Activated CD4-positive, alpha-beta memory T cell treated with anti-CD3 and anti-CD28 coated beads for 36 hours (primary cell): ENCODE data around the gene QPRT. TPM values are rescaled to one million over a fixed set of nuclear protein-coding genes. Genes with fewer than 3 reads are reported as not detected.
"Not testable (repeated sequence)": the region's sequence is repeated elsewhere in the genome, so short reads cannot be mapped to it uniquely, and the experiment has no call there.

ENCODE experiments used
- CTCF ChIA-PET: fragments of 350-600 bp; sonication (Branson Sonifier 250); formaldehyde crosslinking; loops from one replicate; lab custom pipeline; 2021; ENCODE audit warnings: antibody characterized with exemption, inconsistent platforms; lab: Charles Lee
- POLR2A ChIA-PET: fragments of 350-600 bp; sonication (Branson Sonifier 250); formaldehyde crosslinking; loops from one replicate; lab custom pipeline; 2021; ENCODE audit warnings: antibody characterized with exemption; lab: Charles Lee
- DNase-seq: peaks from one replicate; pipeline ENCODE4 v3.0.0-alpha.2; 2020
- H3K27ac Mint-ChIP-seq: one replicate; pipeline ENCODE4 v1.8.0; 2021; ENCODE audit warnings: mixed read lengths
- H3K27me3 Mint-ChIP-seq: one replicate; pipeline ENCODE4 v1.8.0; 2021; ENCODE audit warnings: mixed read lengths
- H3K36me3 Mint-ChIP-seq: one replicate; pipeline ENCODE4 v1.8.0; 2021; ENCODE audit warnings: mixed read lengths
- H3K4me1 Mint-ChIP-seq: one replicate; pipeline ENCODE4 v1.8.0; 2021; ENCODE audit warnings: low read depth, mixed read lengths
- H3K4me3 Mint-ChIP-seq: one replicate; pipeline ENCODE4 v1.8.0; 2021; ENCODE audit warnings: mild to moderate bottlenecking, mixed read lengths
- H3K9me3 Mint-ChIP-seq: one replicate; pipeline ENCODE4 v1.8.0; 2021; ENCODE audit warnings: mixed read lengths
- intact Hi-C: fragments of 100-400 bp; cut with micrococcal nuclease; formaldehyde crosslinking; loops from one replicate; pipeline ENCODE4 v1.15.1; 2023
- total RNA-seq, 2 experiments: library from RNA; stranded (reverse); gene quantifications; one replicate each; pipeline ENCODE4 v1.2.3, GENCODE V29; 2021

Gene QPRT
- total RNA-seq, 2 experiments from 2014 or later: 8.7 to 9.7 TPM

DNA sequence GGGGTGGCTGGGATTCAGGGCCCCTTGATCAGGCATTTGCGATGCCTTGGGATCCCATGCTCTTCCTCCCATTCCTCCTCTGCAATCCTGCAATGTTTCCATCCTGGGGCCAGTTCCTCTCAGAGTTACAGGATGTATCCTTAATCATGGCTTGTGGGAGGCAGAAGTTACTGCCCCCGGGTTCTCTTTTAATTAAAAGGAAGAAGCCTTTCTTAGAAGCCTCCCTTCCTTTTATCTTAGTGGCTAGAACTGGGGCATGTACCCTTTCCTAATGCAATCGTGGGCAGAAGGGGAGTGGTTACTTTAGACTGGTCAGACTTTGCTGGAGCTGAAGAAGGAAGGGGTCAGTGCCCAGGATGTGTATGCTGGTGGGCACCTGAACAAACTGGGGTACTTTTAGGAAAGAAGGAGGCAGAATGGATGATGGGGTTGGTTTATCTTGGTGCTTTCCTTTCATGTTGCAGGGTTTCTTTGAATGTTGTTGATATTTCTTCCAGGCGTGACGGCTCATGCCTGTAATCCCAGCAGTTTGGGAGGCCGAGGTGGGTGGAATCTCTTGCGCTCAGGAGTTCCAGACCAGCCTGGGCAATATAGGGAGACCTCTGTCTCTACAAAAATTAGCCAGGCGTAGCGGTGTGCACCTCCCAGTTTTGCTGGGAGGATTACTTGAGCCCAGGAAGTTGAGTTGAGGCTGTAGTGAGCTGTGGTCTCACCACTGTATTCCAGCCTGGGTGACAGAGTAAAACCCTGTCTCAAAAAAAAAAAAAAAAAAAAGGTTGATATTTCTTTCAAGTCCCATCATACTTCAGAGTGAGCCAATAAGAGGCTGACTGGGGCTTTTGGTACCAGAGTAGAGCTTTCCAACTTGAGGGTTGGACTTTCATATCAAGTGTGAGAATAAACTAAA, 29.1 kb upstream of the QPRT start:
- ChIA-PET POLR2A (no interaction called here), CTCF (interaction anchor here (0.6 kb wide), 1 partner anchor 37 kb away, joined by 3 read pairs; no protein-coding TSS in a partner anchor)
- no peaks in the 10 kb centered on the region for H3K27me3 Mint-ChIP-seq
- no peak overlapping the region for H3K4me3 Mint-ChIP-seq
- no peak overlapping the region for H3K27ac Mint-ChIP-seq
- peaks cover 16% of the 10 kb centered on the region for H3K4me1 Mint-ChIP-seq
- no peak for DNase-seq
- no peaks in the 10 kb centered on the region for H3K36me3 Mint-ChIP-seq
- intact Hi-C loops: no loop called here
- no peaks in the 10 kb centered on the region for H3K9me3 Mint-ChIP-seq

DNA sequence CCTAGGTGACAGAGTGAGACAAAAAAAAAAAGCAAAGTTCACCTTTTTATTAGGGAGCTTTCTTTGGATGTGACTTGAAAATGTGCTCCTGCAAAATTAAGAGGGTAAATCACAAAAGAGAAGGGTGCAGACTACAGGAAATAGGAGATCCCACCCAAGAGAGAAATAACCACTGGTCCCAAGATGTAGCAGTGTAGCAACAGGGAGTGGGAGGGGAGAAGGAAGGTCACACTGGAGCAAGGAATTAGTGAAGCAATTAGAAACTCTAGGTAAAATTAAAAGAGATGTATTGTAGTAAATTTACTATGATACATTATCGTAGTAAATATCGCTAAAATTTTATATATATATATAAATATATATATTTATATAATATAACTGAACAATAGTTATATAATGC, 28.2 kb upstream of the QPRT start:
- Mint-ChIP-seq H3K36me3 (no peaks in the 10 kb centered on the region), H3K4me3 (no peak overlapping the region), H3K27ac (no peak overlapping the region), H3K4me1 (peaks cover 8% of the 10 kb centered on the region), H3K9me3 (no peaks in the 10 kb centered on the region), H3K27me3 (no peaks in the 10 kb centered on the region)
- POLR2A ChIA-PET: no interaction called here
- intact Hi-C loops: no loop called here
- no peak for DNase-seq
- CTCF ChIA-PET: interaction anchor here (1.3 kb wide), 1 partner anchor 41 kb away, joined by 4 read pairs; no protein-coding TSS in a partner anchor

DNA sequence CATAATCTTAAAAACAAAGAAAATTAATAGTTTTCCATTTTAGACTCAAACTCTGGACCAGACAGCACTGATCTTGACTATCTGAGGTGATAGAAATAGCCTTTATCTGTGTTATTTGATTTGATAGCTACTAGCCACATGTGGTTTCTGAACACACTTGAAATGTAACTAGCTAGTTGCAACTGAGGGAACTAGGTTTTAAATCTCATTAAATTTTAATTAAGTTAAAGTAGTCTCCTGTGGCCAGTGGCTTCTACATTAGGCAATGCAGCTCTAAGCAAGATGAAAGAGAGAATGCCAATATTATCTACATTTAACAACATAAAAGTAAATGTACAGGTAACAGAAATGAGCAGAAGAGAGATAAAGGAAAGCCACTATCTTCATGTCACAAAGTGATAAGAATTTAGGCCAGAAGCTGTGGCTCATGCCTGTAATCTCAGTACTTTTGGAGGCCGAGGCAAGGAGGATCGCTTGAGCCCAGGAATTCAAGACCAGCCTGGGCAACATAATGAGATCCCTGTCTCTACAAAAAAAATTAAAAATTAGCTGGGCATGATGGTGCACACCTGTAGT, 27.1 kb upstream of the QPRT start:
- intact Hi-C loops: no loop called here
- Mint-ChIP-seq H3K27ac (no peak overlapping the region), H3K4me1 (peaks cover 6% of the 10 kb centered on the region), H3K27me3 (no peaks in the 10 kb centered on the region), H3K9me3 (no peaks in the 10 kb centered on the region), H3K36me3 (no peaks in the 10 kb centered on the region), H3K4me3 (no peak overlapping the region)
- ChIA-PET POLR2A (no interaction called here), CTCF (interaction anchor here (1.3 kb wide), 1 partner anchor 40 kb away, joined by 4 read pairs; no protein-coding TSS in a partner anchor)
- no peak for DNase-seq

DNA sequence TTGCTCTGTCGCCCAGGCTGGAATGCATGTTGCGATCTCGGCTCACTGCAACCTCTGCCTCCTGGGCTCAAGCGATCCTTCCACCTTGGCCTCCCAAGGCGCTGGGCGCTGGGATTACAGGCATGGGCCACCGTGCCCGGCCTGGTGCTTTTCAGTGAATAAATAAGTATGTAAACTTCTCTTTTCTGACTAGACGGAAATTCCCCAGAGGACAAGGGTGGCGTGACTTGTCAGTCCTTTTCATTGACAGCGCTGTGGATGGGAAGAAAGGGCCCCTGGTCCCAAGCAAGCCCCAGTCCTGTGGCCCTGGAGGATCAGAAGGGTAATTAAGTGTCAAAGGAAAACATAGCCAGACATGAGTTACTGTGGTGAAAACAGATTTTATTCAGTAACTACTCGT, 25.5 kb upstream of the QPRT start:
- CTCF ChIA-PET: interaction anchor here (1.0 kb wide), 1 partner anchor 195 kb away, joined by 3 read pairs; no protein-coding TSS in a partner anchor
- H3K4me3 Mint-ChIP-seq: no peak overlapping the region
- intact Hi-C loops: no loop called here
- H3K9me3 Mint-ChIP-seq: no peaks in the 10 kb centered on the region
- H3K27me3 Mint-ChIP-seq: no peaks in the 10 kb centered on the region
- no peaks in the 10 kb centered on the region for H3K36me3 Mint-ChIP-seq
- H3K4me1 Mint-ChIP-seq: peaks cover 6% of the 10 kb centered on the region
- no peak for DNase-seq
- no peak overlapping the region for H3K27ac Mint-ChIP-seq
- POLR2A ChIA-PET: interaction anchor here (0.7 kb wide), 1 partner anchor 15 kb away, joined by 3 read pairs; no protein-coding TSS in a partner anchor

DNA sequence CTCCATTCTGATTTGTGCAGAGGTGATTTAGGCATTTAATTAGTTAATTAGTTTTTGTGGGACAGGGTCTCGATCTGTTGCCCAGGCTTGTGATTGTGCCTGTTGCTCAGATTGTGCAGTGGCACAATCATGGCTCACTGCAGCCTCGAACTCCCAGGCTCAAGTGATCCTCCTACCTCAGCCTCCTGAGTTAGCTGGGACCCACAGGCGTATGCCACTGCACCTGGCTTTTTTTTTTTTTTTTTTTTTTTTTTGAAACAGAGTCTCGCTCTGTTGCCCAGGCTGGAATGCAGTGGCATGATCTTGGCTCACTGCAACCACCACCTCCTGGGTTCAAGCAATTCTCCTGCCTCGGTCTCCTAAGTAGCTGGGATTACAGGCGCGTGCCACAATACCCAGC, 25.1 kb upstream of the QPRT start:
- H3K9me3 Mint-ChIP-seq, H3K4me3 Mint-ChIP-seq, H3K4me1 Mint-ChIP-seq, H3K36me3 Mint-ChIP-seq, H3K27me3 Mint-ChIP-seq, DNase-seq, intact Hi-C loops, H3K27ac Mint-ChIP-seq: not testable (repeated sequence)
- ChIA-PET POLR2A (interaction anchor here (0.7 kb wide), 1 partner anchor 15 kb away, joined by 3 read pairs; no protein-coding TSS in a partner anchor), CTCF (interaction anchor here (1.0 kb wide), 1 partner anchor 194 kb away, joined by 3 read pairs; no protein-coding TSS in a partner anchor)

DNA sequence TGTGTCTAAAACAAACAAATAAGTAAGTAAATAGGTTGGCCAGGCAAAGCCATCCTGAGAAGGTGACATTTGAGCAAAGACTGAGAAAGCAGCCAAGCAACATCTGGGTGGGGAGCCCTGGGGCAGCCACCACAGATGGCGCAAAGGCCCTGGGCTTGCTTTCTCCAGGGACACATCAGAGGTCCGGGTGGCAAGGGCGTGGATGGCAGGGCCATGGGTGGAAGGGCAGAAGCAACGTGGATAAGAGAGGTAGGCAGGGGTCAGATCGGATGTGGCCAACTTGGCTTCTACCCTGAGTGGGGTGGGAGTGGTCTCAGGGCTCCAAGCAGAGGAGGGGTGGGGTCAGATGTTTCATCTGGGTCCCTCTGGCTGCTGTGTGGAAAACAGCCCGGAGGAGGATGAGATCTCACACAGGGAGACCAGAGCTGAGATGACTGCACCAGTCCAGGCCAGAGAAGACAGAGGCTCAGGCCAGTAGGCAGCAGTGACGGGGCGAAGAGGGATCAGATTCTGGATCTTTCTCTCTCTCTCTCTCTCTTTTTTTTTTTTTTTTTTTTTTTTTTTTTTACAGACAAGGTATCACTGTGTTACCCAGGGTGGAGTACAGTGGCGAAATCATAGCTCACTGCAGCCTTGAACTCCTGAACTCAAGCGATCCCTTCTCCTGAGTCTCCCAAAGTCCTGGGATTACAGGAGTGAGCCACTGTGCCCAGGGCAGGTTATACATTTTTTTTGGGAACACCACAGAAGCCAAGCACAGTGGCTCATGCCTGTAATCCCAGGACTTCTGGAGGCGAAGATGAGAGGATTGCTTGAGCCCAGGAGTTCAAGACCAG, 22.1 kb upstream of the QPRT start:
- Mint-ChIP-seq H3K27ac (no peak overlapping the region), H3K4me3 (no peak overlapping the region), H3K36me3 (no peaks in the 10 kb centered on the region), H3K27me3 (no peaks in the 10 kb centered on the region), H3K9me3 (no peaks in the 10 kb centered on the region), H3K4me1 (peaks cover 24% of the 10 kb centered on the region)
- CTCF ChIA-PET: interaction anchor here (1.2 to 2.0 kb wide), 2 partner anchors 10 to 15 kb away, joined by 5 to 8 read pairs; no protein-coding TSS in a partner anchor
- intact Hi-C loops: no loop called here
- POLR2A ChIA-PET: no interaction called here
- DNase-seq: no peak

DNA sequence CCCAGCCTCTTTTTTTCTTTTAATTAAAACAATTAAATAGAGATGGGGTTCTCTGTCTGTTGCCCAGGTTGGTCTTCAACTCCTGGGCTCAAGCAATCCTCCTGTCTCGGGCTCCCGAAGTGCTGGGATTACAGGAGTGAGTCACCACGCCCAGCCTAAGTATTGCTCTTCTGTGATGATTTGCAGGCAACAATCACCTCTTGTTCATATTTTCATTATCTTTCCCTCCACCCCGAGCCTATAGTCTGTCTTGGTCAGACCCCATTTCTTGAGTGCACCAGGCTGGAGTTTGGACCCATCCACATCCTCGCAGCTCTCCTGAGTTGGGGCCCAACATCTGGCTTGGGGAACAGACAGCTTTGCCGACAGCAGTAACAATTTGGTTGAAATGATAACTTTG, 20.3 kb upstream of the QPRT start:
- Mint-ChIP-seq H3K36me3 (peaks cover 6% of the 10 kb centered on the region), H3K27me3 (no peaks in the 10 kb centered on the region), H3K4me1 (peaks cover 29% of the 10 kb centered on the region), H3K27ac (peak overlapping the region; percentile 6), H3K9me3 (no peaks in the 10 kb centered on the region), H3K4me3 (no peak overlapping the region)
- CTCF ChIA-PET: no interaction called here
- POLR2A ChIA-PET: no interaction called here
- intact Hi-C loops: no loop called here
- no peak for DNase-seq

DNA sequence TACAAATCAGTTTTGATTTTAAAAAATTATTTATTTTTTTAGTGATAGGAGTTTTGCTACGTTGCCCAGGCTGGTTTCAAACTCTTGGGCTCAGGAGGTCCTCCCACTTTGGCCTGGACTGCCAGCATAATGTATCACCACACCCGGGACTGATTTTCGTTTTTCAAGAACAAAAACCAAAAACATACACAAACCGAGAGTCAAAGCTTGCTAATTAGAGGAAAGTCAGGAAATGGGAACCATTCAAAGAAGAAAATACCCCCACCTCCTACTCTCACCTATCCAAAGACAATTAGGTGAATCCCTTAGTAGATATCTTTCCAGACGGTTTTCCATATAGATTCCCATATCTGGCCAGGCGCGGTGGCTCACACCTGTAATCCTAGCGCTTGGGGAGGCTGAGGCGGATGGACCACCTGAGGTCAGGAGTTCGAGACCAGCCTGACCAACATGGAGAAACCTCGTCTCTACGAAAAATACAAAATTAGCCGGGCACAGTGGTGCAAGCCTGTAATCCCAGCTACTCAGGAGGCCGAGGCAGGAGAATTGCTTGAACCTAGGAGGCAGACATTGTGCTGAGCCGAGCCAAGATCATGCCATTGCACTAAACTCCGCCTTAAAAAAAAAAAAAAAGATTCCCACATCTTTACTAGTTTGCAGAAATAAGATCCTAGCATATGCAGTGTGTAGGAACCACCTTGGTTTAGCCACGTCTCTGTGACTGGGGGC, 16.8 kb upstream of the QPRT start:
- H3K27me3 Mint-ChIP-seq: no peaks in the 10 kb centered on the region
- H3K27ac Mint-ChIP-seq: peak overlapping the region; percentile 100
- ChIA-PET POLR2A (interaction anchor here (0.7 to 1.6 kb wide), 4 partner anchors 17 to 128 kb away, joined by 3 to 6 read pairs (median 4); partner anchors contain the start of genes KIF22 and QPRT), CTCF (interaction anchor here (1.2 to 1.5 kb wide), 2 partner anchors 21 to 39 kb away, joined by 3 read pairs; no protein-coding TSS in a partner anchor)
- H3K36me3 Mint-ChIP-seq: peaks cover 35% of the 10 kb centered on the region
- no peak for DNase-seq
- peak overlapping the region; percentile 97 for H3K4me3 Mint-ChIP-seq
- peaks cover 52% of the 10 kb centered on the region for H3K4me1 Mint-ChIP-seq
- intact Hi-C loops: loop anchor here (2.0 to 5.0 kb wide), 2 partner anchors 17 to 60 kb away; no protein-coding TSS in a partner anchor
- no peaks in the 10 kb centered on the region for H3K9me3 Mint-ChIP-seq

DNA sequence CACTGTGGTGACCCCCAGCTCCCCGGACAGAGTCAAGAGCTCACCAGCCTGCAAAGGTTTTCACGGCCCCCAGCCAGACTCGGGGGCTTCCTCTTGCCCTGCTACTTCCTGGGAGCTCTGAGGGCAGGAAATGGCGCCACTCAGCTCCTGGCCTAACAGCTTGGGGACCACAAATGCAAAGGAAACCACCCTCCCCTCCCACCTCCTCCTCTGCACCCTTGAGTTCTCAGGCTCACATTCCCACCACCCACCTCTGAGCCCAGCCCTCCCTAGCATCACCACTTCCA, 16.3 kb upstream of the QPRT start:
- ChIA-PET POLR2A (interaction anchor here (0.7 to 1.6 kb wide), 3 partner anchors 17 to 61 kb away, joined by 3 to 6 read pairs (median 5); partner anchors contain the start of gene QPRT), CTCF (interaction anchor here (1.2 to 1.5 kb wide), 2 partner anchors 21 to 38 kb away, joined by 3 read pairs; no protein-coding TSS in a partner anchor)
- Mint-ChIP-seq H3K36me3 (peaks cover 35% of the 10 kb centered on the region), H3K9me3 (no peaks in the 10 kb centered on the region), H3K27ac (peak overlapping the region; percentile 100), H3K27me3 (no peaks in the 10 kb centered on the region), H3K4me3 (peak overlapping the region; percentile 97), H3K4me1 (peaks cover 54% of the 10 kb centered on the region)
- intact Hi-C loops: loop anchor here (2.0 to 5.0 kb wide), 2 partner anchors 18 to 60 kb away; no protein-coding TSS in a partner anchor
- DNase-seq: peak; percentile 72

DNA sequence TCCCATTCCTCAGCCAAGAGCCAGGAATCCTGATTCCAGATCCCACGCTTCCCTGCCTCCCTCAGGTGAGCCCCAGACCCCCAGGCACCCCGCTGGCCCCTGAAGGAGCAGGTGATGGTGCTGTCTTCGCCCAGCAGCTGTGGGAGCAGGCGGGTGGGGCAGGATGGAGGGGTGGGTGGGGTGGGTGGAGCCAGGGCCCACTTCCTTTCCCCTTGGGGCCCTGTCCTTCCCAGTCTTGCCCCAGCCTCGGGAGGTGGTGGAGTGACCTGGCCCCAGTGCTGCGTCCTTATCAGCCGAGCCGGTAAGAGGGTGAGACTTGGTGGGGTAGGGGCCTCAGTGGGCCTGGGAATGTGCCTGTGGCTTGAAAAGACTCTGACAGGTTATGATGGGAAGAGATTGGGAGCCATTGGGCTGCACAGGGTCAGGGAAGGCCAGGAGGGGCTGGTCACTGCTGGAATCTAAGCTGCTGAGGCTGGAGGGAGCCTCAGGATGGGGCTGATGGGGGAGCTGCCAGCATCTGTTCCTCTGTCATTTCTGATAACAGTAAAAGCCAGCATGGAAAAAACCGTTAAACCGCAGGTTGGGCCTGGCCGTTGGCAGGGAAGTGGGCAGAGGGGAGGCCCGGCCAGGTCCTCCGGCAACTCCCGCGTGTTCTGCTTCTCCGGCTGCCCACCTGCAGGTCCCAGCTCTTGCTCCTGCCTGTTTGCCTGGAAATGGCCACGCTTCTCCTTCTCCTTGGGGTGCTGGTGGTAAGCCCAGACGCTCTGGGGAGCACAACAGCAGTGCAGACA, 15.8 kb upstream of the QPRT start, which contains the start of gene SPN:
TSS of gene SPN (plus strand) at position 232 of the 791 bp plus-strand sequence. CDS start at position 714, 482 bp downstream.
- Mint-ChIP-seq H3K9me3 (no peaks in the 10 kb centered on the region), H3K27me3 (no peaks in the 10 kb centered on the region), H3K36me3 (peaks cover 37% of the 10 kb centered on the region), H3K4me1 (peaks cover 56% of the 10 kb centered on the region), H3K27ac (peak within 1 kb of the TSS; percentile 100), H3K4me3 (peak within 1 kb of the TSS; percentile 97)
- intact Hi-C loops: loop anchor here (2.0 to 5.0 kb wide), 2 partner anchors 18 to 61 kb away; no protein-coding TSS in a partner anchor
- POLR2A ChIA-PET: interaction anchor here (0.5 to 1.6 kb wide), 6 partner anchors 16 to 788 kb away, joined by 3 to 10 read pairs (median 4); partner anchors contain the start of gene QPRT
- CTCF ChIA-PET: interaction anchor here (0.6 to 1.5 kb wide), 4 partner anchors 19 to 392 kb away, joined by 3 to 4 read pairs (median 3); no protein-coding TSS in a partner anchor
- peak; percentile 74 for DNase-seq
